CD1c-positive myeloid dendritic cell (primary cell): ENCODE data around the gene DTD1.

Experiments
- DNase-seq: peaks from one replicate; pipeline ENCODE4 v3.0.0-alpha.2; 2016; ENCODE audit errors: extremely low spot score

DTD1 gene

GRCh38 chr20:18702736-18703135 is 114.9 kb downstream of the DTD1 start:
- no peak for DNase-seq

GRCh38 chr20:18705490-18705889 is 117.6 kb downstream of the DTD1 start:
- no peak for DNase-seq

GRCh38 chr20:18705910-18706309 is 118.1 kb downstream of the DTD1 start:
- DNase-seq = no peak

GRCh38 chr20:18712131-18712530 is 124.3 kb downstream of the DTD1 start:
- no peak for DNase-seq

- DNase-seq = no peak
Observed at GRCh38 chr20:18712882-18713281, 125.0 kb downstream of the DTD1 start.

GRCh38 chr20:18715564-18715963 is 127.7 kb downstream of the DTD1 start:
- DNase-seq = no peak

GRCh38 chr20:18717062-18717461 is 129.2 kb downstream of the DTD1 start:
- DNase-seq = no peak

GRCh38 chr20:18718129-18718528 is 130.3 kb downstream of the DTD1 start:
- DNase-seq = no peak

- no peak for DNase-seq
Observed at GRCh38 chr20:18719426-18719825, 131.6 kb downstream of the DTD1 start.

GRCh38 chr20:18721551-18722115 is 133.8 kb downstream of the DTD1 start:
- DNase-seq = no peak

GRCh38 chr20:18722371-18722770 is 134.5 kb downstream of the DTD1 start:
- no peak for DNase-seq

- no peak for DNase-seq
Observed at GRCh38 chr20:18724077-18724476, 136.2 kb downstream of the DTD1 start.

- no peak for DNase-seq
Observed at GRCh38 chr20:18724788-18725464, 137.1 kb downstream of the DTD1 start.

GRCh38 chr20:18727032-18727508 is 139.2 kb downstream of the DTD1 start:
- no peak for DNase-seq

GRCh38 chr20:18728165-18728869 is 140.5 kb downstream of the DTD1 start:
- no peak for DNase-seq

- DNase-seq = no peak
Observed at GRCh38 chr20:18728870-18729224, 141.0 kb downstream of the DTD1 start.

- no peak for DNase-seq
Observed at GRCh38 chr20:18729231-18729825, 141.5 kb downstream of the DTD1 start.

GRCh38 chr20:18731940-18732339 is 144.1 kb downstream of the DTD1 start:
- no peak for DNase-seq

GRCh38 chr20:18734525-18735189 is 146.8 kb downstream of the DTD1 start:
- no peak for DNase-seq

- no peak for DNase-seq
Observed at GRCh38 chr20:18737140-18737539, 149.3 kb downstream of the DTD1 start.

- DNase-seq = peak; percentile 15
Observed at GRCh38 chr20:18738055-18738454, 150.2 kb downstream of the DTD1 start.

- DNase-seq = no peak
Observed at GRCh38 chr20:18738888-18739287, 151.0 kb downstream of the DTD1 start.
